Measurements from ENCODE around the gene HTRA3.

Gene HTRA3

DNA sequence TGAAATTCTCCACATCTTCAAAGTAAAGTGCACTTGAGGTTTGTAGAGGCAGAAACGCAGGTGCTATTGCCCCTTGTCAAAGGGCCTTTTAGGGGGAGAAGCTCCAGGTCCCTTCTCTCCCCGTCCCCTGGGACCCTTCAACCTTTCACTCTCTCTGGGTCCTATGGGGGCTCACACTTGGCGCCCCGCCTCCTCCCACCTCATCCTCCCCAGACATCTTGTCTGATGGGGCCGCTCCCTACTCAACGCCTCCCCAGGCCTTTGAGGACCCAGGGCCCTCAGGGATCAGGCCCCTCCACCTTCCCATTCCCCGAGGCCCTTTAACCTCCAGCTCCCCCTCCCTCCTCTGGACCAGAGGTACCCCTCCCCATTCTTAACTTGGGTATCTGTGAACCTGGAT lies 1.3 kb upstream of the HTRA3 start:
- H3K27me3 ChIP-seq, result no peaks in the 10 kb centered on the region
- H3K36me3 ChIP-seq, result no peaks in the 10 kb centered on the region
- H3K27ac ChIP-seq, result no peak overlapping the region
- H3K9me3 ChIP-seq, result no peaks in the 10 kb centered on the region
- peaks cover 59 to 60% of the 10 kb centered on the region in 2 experiments for H3K4me1 ChIP-seq (ENCODE audit: control insufficient read depth in 1 of 2, insufficient read depth in 1 of 2, low read depth in 1 of 2, low read length in 1 of 2)
- TF ChIP-seq, protein P1, sequence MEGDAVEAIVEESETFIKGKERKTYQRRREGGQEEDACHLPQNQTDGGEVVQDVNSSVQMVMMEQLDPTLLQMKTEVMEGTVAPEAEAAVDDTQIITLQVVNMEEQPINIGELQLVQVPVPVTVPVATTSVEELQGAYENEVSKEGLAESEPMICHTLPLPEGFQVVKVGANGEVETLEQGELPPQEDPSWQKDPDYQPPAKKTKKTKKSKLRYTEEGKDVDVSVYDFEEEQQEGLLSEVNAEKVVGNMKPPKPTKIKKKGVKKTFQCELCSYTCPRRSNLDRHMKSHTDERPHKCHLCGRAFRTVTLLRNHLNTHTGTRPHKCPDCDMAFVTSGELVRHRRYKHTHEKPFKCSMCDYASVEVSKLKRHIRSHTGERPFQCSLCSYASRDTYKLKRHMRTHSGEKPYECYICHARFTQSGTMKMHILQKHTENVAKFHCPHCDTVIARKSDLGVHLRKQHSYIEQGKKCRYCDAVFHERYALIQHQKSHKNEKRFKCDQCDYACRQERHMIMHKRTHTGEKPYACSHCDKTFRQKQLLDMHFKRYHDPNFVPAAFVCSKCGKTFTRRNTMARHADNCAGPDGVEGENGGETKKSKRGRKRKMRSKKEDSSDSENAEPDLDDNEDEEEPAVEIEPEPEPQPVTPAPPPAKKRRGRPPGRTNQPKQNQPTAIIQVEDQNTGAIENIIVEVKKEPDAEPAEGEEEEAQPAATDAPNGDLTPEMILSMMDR (IDR thresholded peaks at IDR 0.05), result no peak
- no peak overlapping the region for H3K4me3 ChIP-seq (ENCODE audit: low read depth in 1 of 2, low read length in 1 of 2)

DNA sequence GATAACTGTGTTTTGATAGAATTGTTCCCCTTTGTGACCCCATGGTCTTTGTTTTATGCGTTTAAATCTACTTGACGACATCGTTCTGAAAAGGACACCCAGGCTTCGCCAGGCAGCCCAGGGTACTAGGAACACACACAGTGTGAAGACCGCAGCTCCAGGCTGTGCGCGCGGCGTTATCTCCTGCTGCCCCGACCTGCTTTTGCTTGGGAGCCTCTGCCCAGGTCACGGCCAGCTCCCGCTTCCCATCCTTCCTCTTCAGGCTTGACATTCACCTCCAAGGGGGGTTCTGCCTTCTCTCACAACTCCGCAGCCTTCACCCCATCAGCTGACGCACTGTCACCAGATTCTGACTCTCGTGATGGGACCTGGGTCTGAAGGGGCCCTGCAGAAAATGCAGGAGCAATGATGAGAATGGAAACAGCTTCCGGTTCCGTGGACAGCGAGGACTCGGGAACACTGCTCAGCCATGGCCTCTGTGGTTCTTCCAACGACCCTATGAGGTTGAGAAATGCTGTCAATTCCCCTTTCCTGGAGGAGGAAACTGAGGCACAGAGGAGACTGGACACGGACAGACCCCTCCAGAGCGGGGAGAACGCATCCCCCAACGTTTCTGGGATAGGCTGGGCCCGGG lies 536 bp upstream of the HTRA3 start:
- peak overlapping the region; percentile 75 for H3K27ac ChIP-seq
- H3K36me3 ChIP-seq, result no peaks in the 10 kb centered on the region
- TF ChIP-seq, protein P1 (IDR thresholded peaks at IDR 0.05), result no peak
- no peaks in the 10 kb centered on the region for H3K9me3 ChIP-seq
- peak overlapping the region; percentile 62 to 66 for H3K4me3 ChIP-seq (ENCODE audit: low read depth in 1 of 2, low read length in 1 of 2)
- peaks cover 59 to 68% of the 10 kb centered on the region in 2 experiments for H3K4me1 ChIP-seq (ENCODE audit: control insufficient read depth in 1 of 2, insufficient read depth in 1 of 2, low read depth in 1 of 2, low read length in 1 of 2)
- no peaks in the 10 kb centered on the region for H3K27me3 ChIP-seq

DNA sequence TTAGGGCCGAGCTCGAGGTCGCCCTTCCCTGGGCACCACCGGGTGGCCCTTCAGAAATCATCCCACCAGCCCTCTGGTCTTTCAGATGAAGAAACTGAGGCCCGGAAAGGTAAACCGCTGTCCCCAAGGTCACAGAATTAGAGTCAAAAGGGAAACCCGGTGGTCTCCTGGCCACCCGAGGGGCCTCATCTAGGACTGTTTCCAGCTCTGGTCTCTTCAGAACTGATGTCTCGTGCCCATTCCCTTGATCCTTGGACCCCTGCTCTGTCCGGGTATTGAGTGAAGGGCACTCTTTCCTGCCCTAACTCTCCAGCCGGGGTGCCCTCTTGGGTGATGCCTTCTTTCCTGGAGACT lies 841 bp downstream of the HTRA3 start:
- Histone ChIP-seq H3K9me3 (no peaks in the 10 kb centered on the region), H3K4me3 (ENCODE audit: low read depth in 1 of 2, low read length in 1 of 2) (peak overlapping the region; percentile 62 to 66), H3K27ac (peak overlapping the region; percentile 75), H3K4me1 (ENCODE audit: control insufficient read depth in 1 of 2, insufficient read depth in 1 of 2, low read depth in 1 of 2, low read length in 1 of 2) (peaks cover 62 to 81% of the 10 kb centered on the region in 2 experiments), H3K36me3 (no peaks in the 10 kb centered on the region), H3K27me3 (no peaks in the 10 kb centered on the region)
- TF ChIP-seq, protein P1 (IDR thresholded peaks at IDR 0.05), result no peak

DNA sequence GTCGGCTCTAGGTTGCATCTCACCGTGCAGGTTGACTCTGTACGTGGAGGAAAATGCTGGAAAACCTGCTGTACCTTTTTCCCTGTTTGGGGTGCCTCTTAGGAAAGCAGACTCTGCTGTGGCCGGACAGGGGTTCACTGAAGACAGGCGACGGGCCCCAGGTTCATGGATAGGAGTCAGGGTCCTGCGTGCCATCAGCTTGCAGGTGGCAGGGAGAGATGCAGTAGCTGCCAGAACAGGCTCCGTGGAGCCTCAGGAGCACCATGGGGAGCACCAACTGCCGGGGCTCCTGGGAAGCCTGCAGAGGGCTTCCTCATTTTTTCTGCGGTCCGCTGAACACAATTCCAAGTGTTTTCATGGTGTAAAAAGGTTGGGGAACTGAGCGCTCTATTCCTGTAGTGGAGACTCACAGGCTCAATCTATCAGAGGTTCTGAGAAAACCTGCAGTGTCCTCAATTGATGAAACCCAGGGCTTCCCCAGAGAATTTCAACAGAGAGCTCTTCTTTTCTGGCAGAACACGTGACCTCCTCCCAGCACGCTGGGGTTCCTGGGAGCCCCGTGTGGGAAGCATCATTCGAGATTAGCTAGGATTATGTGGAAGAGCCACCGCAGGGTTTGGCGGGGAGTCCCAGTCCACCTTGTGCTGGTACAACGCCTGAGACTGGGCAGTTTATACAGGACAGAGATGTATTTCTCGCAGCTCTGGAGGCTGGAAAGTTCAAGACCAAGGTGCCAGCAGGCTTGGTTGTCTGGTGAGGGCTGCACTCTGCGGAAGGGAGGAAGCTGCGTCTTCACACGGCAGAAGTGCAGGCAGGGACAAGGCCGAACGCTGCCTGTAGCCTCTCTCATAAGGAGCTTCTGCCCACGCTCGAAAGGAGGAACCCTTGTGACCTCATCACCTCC lies 1.6 kb downstream of the HTRA3 start:
- no peaks in the 10 kb centered on the region for H3K9me3 ChIP-seq
- peak overlapping the region; percentile 75 for H3K27ac ChIP-seq
- H3K4me3 ChIP-seq (ENCODE audit: low read depth in 1 of 2, low read length in 1 of 2), result peak overlapping the region; percentile 62 to 66
- TF ChIP-seq, protein P1 (IDR thresholded peaks at IDR 0.05), result no peak
- H3K4me1 ChIP-seq (ENCODE audit: control insufficient read depth in 1 of 2, insufficient read depth in 1 of 2, low read depth in 1 of 2, low read length in 1 of 2), result peaks cover 63 to 89% of the 10 kb centered on the region in 2 experiments
- no peaks in the 10 kb centered on the region for H3K36me3 ChIP-seq
- H3K27me3 ChIP-seq, result no peaks in the 10 kb centered on the region

DNA sequence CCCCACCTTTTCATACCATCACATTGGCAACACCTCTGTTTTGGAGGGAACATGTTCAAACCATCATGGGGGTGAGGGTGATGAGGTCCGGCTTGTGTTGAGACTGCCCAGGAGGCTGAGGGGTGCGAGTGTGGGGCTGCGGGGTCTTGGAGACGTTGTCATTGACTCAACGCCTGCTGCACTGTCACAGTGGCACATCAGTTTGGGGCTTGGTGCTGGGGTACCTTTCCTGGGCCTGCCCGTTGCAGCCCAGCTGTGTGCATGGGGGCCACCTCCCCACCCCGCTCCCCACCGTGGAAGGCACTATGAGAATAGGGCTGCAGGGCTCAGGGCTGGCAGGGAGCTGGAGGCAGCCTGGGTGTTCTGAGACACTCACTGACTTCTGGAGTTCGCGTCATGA lies 2.3 kb downstream of the HTRA3 start:
- H3K36me3 ChIP-seq, result no peaks in the 10 kb centered on the region
- H3K4me3 ChIP-seq (ENCODE audit: low read depth in 1 of 2, low read length in 1 of 2), result no peak overlapping the region
- peak overlapping the region; percentile 75 for H3K27ac ChIP-seq
- peaks cover 63 to 96% of the 10 kb centered on the region in 2 experiments for H3K4me1 ChIP-seq (ENCODE audit: control insufficient read depth in 1 of 2, insufficient read depth in 1 of 2, low read depth in 1 of 2, low read length in 1 of 2)
- H3K9me3 ChIP-seq, result no peaks in the 10 kb centered on the region
- TF ChIP-seq, protein P1 (IDR thresholded peaks at IDR 0.05), result no peak
- no peaks in the 10 kb centered on the region for H3K27me3 ChIP-seq

Data from neutrophil (primary cell).